Measurements from ENCODE around the gene NAGPA. TPM values are rescaled to one million over a fixed set of nuclear protein-coding genes. Genes with fewer than 3 reads are reported as not detected.

NAGPA gene
- polyA plus RNA-seq, 1 donor from 2014 or later, result 36.6 TPM

DNA sequence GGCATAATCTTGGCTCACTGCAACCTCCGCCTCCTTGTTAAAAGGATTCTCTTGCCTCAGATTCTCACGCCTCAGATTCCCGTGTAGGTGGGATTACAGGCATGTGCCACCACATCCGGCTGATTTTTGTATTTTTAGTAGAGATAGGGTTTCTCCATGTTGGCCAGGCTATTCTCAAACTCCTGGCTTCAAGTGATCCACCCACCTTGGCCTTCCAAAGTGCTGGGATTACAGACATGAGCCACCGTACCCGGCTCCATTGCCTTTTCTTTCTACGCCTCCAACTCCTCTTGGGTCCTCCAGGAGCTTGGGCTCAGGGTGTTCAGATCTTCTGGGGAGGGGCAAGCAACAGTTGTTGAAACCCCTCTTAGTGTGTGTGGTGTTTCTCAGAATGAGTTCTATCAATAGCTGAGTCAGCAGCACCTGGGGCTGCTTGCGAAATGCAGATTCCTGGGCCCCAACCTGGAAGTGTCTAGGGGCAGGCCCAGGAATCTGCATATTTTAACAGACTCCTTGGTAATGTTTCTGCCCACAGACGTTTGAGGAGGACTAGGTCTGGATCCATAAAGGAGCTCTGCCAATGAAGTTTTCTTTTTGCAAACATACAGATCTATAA lies 44.2 kb downstream of the NAGPA start:
- no peak overlapping the region for H3K27ac ChIP-seq (ENCODE audit: low read length)
- H3K9ac ChIP-seq (ENCODE audit: low read length), result no peak overlapping the region
- H3K4me3 ChIP-seq (ENCODE audit: low read length), result no peak overlapping the region
- no peaks in the 10 kb centered on the region for H3K9me3 ChIP-seq (ENCODE audit: low read length)
- TF ChIP-seq TAF1 (IDR thresholded peaks at IDR 0.05; ENCODE audit: low read depth) (no peak), EP300 (conservative IDR thresholded peaks at IDR 0.05; ENCODE audit: poor library complexity, severe bottlenecking) (no peak), REST (IDR thresholded peaks at IDR 0.05; ENCODE audit: borderline replicate concordance) (no peak), CTCF (IDR thresholded peaks at IDR 0.05; ENCODE audit: poor library complexity, severe bottlenecking) (no peak), SMC3 (conservative IDR thresholded peaks at IDR 0.05; ENCODE audit: poor library complexity) (no peak)
- peaks cover 43% of the 10 kb centered on the region for H3K27me3 ChIP-seq (ENCODE audit: insufficient read depth, low read depth, low read length)
- no peaks in the 10 kb centered on the region for H3F3A ChIP-seq (ENCODE audit: insufficient read depth, low read length, poor library complexity, severe bottlenecking)
- no peaks in the 10 kb centered on the region for H3K79me2 ChIP-seq (replicated peaks; ENCODE audit: insufficient read depth, low read length)
- H2AFZ ChIP-seq (ENCODE audit: low read depth, low read length), result no peak overlapping the region
- H3K4me2 ChIP-seq (ENCODE audit: low read length), result no peak overlapping the region
- no peaks in the 10 kb centered on the region for H3K36me3 ChIP-seq (ENCODE audit: insufficient read depth, low read length)
- H3K9me2 ChIP-seq (ENCODE audit: insufficient read depth, low read length), result no peaks in the 10 kb centered on the region
- no peaks in the 10 kb centered on the region for H4K20me1 ChIP-seq (ENCODE audit: insufficient read depth)

GRCh38 chr16:4988647-4989046 lies 45.1 kb downstream of the NAGPA start:
- Histone ChIP-seq H4K20me1 (ENCODE audit: insufficient read depth) (no peaks in the 10 kb centered on the region), H3K9ac (ENCODE audit: low read length) (no peak overlapping the region), H3K79me2 (replicated peaks; ENCODE audit: insufficient read depth, low read length) (no peaks in the 10 kb centered on the region), H3K27me3 (ENCODE audit: insufficient read depth, low read depth, low read length) (peaks cover 45% of the 10 kb centered on the region), H2AFZ (ENCODE audit: low read depth, low read length) (no peak overlapping the region), H3F3A (ENCODE audit: insufficient read depth, low read length, poor library complexity, severe bottlenecking) (no peaks in the 10 kb centered on the region), H3K36me3 (ENCODE audit: insufficient read depth, low read length) (no peaks in the 10 kb centered on the region), H3K9me2 (ENCODE audit: insufficient read depth, low read length) (no peaks in the 10 kb centered on the region), H3K9me3 (ENCODE audit: low read length) (no peaks in the 10 kb centered on the region), H3K4me2 (ENCODE audit: low read length) (no peak overlapping the region), H3K27ac (ENCODE audit: low read length) (no peak overlapping the region), H3K4me3 (ENCODE audit: low read length) (no peak overlapping the region)
- TF ChIP-seq POLR2AphosphoS5 (IDR thresholded peaks at IDR 0.05), result no peak
- no peak for TF ChIP-seq TAF1 (IDR thresholded peaks at IDR 0.05; ENCODE audit: low read depth)
- TF ChIP-seq MXI1 (conservative IDR thresholded peaks at IDR 0.05; ENCODE audit: poor library complexity, severe bottlenecking), result no peak
- no peak for TF ChIP-seq SMC3 (conservative IDR thresholded peaks at IDR 0.05; ENCODE audit: poor library complexity)
- no peak for TF ChIP-seq RAD21 (conservative IDR thresholded peaks at IDR 0.05)
- TF ChIP-seq REST (IDR thresholded peaks at IDR 0.05; ENCODE audit: borderline replicate concordance), result no peak
- TF ChIP-seq EZH2 (IDR thresholded peaks at IDR 0.05; ENCODE audit: borderline replicate concordance, insufficient read depth, low read length, poor library complexity, severe bottlenecking), result no peak
- TF ChIP-seq EP300 (conservative IDR thresholded peaks at IDR 0.05; ENCODE audit: poor library complexity, severe bottlenecking), result no peak
- no peak for TF ChIP-seq CTCF (IDR thresholded peaks at IDR 0.05; ENCODE audit: poor library complexity, severe bottlenecking)
